Mesenchymal stem cell (in vitro differentiated cells and primary cell): ENCODE measurements around the gene WDR1.
A peak's percentile ranks its signal among the peaks of the same experiment; 100 is the strongest.

ENCODE experiments used
- DNase-seq: peaks from one replicate; pipeline ENCODE4 v3.0.0-alpha.2; 2013
- H2AFZ ChIP-seq: one replicate; pipeline ENCODE4 v1.6.1; 2013; ENCODE audit warnings: low read depth, mild to moderate bottlenecking, control low read depth, inconsistent platforms, low read length, moderate library complexity
- H2AK5ac ChIP-seq: 2 replicates; pipeline ENCODE4 v1.6.1; 2013; ENCODE audit warnings: low read length, moderate library complexity, mild to moderate bottlenecking, inconsistent platforms; ENCODE audit not compliant: severe bottlenecking
- H2BK120ac ChIP-seq: one replicate; pipeline ENCODE4 v1.6.1; 2013; ENCODE audit warnings: low read depth, mild to moderate bottlenecking, inconsistent platforms, low read length, moderate library complexity
- H2BK12ac ChIP-seq, 2 experiments: one replicate each; pipeline ENCODE4 v1.6.1; 2013; ENCODE audit warnings: inconsistent platforms in 2 of 2, low read length in 2 of 2, mild to moderate bottlenecking in 2 of 2, moderate library complexity in 2 of 2, control low read depth in 1 of 2
- H2BK15ac ChIP-seq: one replicate; pipeline ENCODE4 v1.6.1; 2013; ENCODE audit warnings: mild to moderate bottlenecking, low read depth, inconsistent platforms; ENCODE audit not compliant: poor library complexity, severe bottlenecking
- H2BK5ac ChIP-seq: 2 replicates; pipeline ENCODE4 v1.6.1; 2013; ENCODE audit warnings: low read depth, mild to moderate bottlenecking, low read length, control low read depth, inconsistent platforms; ENCODE audit not compliant: poor library complexity, severe bottlenecking
- H3K14ac ChIP-seq, 2 experiments: one replicate each; pipeline ENCODE4 v1.6.1; 2013; ENCODE audit warnings: inconsistent platforms in 2 of 2, low read length in 2 of 2, control low read depth in 1 of 2, mild to moderate bottlenecking in 1 of 2, moderate library complexity in 1 of 2
- H3K18ac ChIP-seq, 2 experiments: one replicate each; pipeline ENCODE4 v1.6.1; 2013; ENCODE audit warnings: inconsistent platforms in 2 of 2, low read length in 2 of 2, control low read depth in 1 of 2, low read depth in 1 of 2, mild to moderate bottlenecking in 1 of 2
- H3K23ac ChIP-seq, 2 experiments: one replicate each; pipeline ENCODE4 v1.6.1; 2013; ENCODE audit warnings: inconsistent platforms in 2 of 2, low read length in 2 of 2, mild to moderate bottlenecking in 2 of 2, moderate library complexity in 2 of 2, control low read depth in 1 of 2
- H3K27ac ChIP-seq: 2 replicates; pipeline ENCODE4 v1.5.1; 2013; ENCODE audit warnings: mild to moderate bottlenecking, moderate library complexity, low read length, control low read depth, inconsistent platforms; ENCODE audit not compliant: poor library complexity, severe bottlenecking
- H3K27me3 ChIP-seq, 2 experiments: 2 replicates each; pipeline versions ENCODE4 v1.6.1 to v1.7.0; 2013; ENCODE audit warnings: low read length in 2 of 2, mild to moderate bottlenecking in 2 of 2, moderate library complexity in 2 of 2, control low read depth in 1 of 2, inconsistent platforms in 1 of 2; ENCODE audit not compliant: control insufficient read depth in 1 of 2, insufficient read depth in 1 of 2
- H3K36me3 ChIP-seq, 2 experiments: 2 replicates each; pipeline versions ENCODE4 v1.6.1 to v1.7.0; 2013; ENCODE audit warnings: low read length in 2 of 2, control low read depth in 1 of 2, inconsistent platforms in 1 of 2, low read depth in 1 of 2, mild to moderate bottlenecking in 1 of 2; ENCODE audit not compliant: insufficient read depth in 2 of 2, control insufficient read depth in 1 of 2
- H3K4ac ChIP-seq, 2 experiments: one replicate each; pipeline ENCODE4 v1.6.1; 2013; ENCODE audit warnings: inconsistent platforms in 2 of 2, low read length in 2 of 2, mild to moderate bottlenecking in 2 of 2, moderate library complexity in 2 of 2, control low read depth in 1 of 2, low read depth in 1 of 2
- H3K4me1 ChIP-seq: 2 replicates; pipeline ENCODE4 v1.6.1; 2013; ENCODE audit warnings: low read depth, low read length, control low read depth; ENCODE audit not compliant: control insufficient read depth, insufficient read depth
- H3K4me2 ChIP-seq: 2 replicates; pipeline ENCODE4 v1.6.1; 2013; ENCODE audit warnings: low read length, mild to moderate bottlenecking, inconsistent platforms; ENCODE audit not compliant: poor library complexity, severe bottlenecking
- H3K4me3 ChIP-seq, 2 experiments: 2 replicates each; pipeline versions ENCODE4 v1.5.1 to v1.7.0; 2013; ENCODE audit warnings: low read length in 2 of 2, mild to moderate bottlenecking in 2 of 2, control low read depth in 1 of 2, low read depth in 1 of 2; ENCODE audit not compliant: insufficient read depth in 1 of 2
- H3K79me1 ChIP-seq: replicated peaks from 2 replicates; pipeline ENCODE4 v1.6.1; 2013; ENCODE audit warnings: mild to moderate bottlenecking, control low read depth, low read length, inconsistent platforms; ENCODE audit not compliant: poor library complexity, severe bottlenecking
- H3K9ac ChIP-seq: 2 replicates; pipeline ENCODE4 v1.7.0; 2013; ENCODE audit warnings: mild to moderate bottlenecking, low read length, moderate library complexity
- H3K9me3 ChIP-seq: 2 replicates; pipeline ENCODE4 v1.7.0; 2013; ENCODE audit warnings: mild to moderate bottlenecking, low read length; ENCODE audit not compliant: control insufficient read depth
- H4K8ac ChIP-seq: one replicate; pipeline ENCODE4 v1.6.1; 2013; ENCODE audit warnings: inconsistent platforms, mild to moderate bottlenecking, low read length, moderate library complexity
- H4K91ac ChIP-seq: one replicate; pipeline ENCODE4 v1.6.1; 2013; ENCODE audit warnings: mild to moderate bottlenecking, low read length, inconsistent platforms
- WGBS: methylation state at CpG from one replicate; pipeline ENCODE4 v1.1.7; 2013; ENCODE audit warnings: mixed read lengths; 5-methylcytosine and 5-hydroxymethylcytosine counted together

WDR1 gene

GRCh38 chr4:10097906-10098779 lies 18.5 kb downstream of the WDR1 start:
- H2BK15ac ChIP-seq: no peak overlapping the region
- peak overlapping the region; percentile 60 for H2BK5ac ChIP-seq
- no peaks in the 10 kb centered on the region for H3K9me3 ChIP-seq
- peak overlapping the region; percentile 55 for H4K91ac ChIP-seq
- peak overlapping the region; percentile 98 for H3K27ac ChIP-seq
- peaks cover 3% of the 10 kb centered on the region for H3K79me1 ChIP-seq
- no peak for DNase-seq
- no peak overlapping the region for H3K4ac ChIP-seq
- peaks cover 81 to 89% of the 10 kb centered on the region in 2 experiments for H3K36me3 ChIP-seq
- H3K27me3 ChIP-seq: no peaks in the 10 kb centered on the region
- no peak overlapping the region for H3K23ac ChIP-seq
- H4K8ac ChIP-seq: peak overlapping the region; percentile 27
- peak overlapping the region in 1 of 2 experiments; percentile 46 for H3K18ac ChIP-seq
- H3K4me2 ChIP-seq: peak overlapping the region; percentile 17
- peaks cover 90% of the 10 kb centered on the region for H3K4me1 ChIP-seq
- peak overlapping the region in 1 of 2 experiments; percentile 61 for H3K14ac ChIP-seq
- peak overlapping the region; percentile 73 for H2AK5ac ChIP-seq
- no peak overlapping the region for H2BK120ac ChIP-seq
- no peak overlapping the region for H2AFZ ChIP-seq
- H3K9ac ChIP-seq: peak overlapping the region; percentile 91
- H2BK12ac ChIP-seq: peak overlapping the region; percentile 0 to 18
- 95% methylated on average over 9 of the region's 9 CpGs for WGBS
- H3K4me3 ChIP-seq: no peak overlapping the region

GRCh38 chr4:10096978-10097335 lies 19.6 kb downstream of the WDR1 start:
- Histone ChIP-seq H3K9ac (peak overlapping the region; percentile 91), H2AFZ (no peak overlapping the region), H3K18ac (peak overlapping the region in 1 of 2 experiments; percentile 42), H2BK15ac (peak overlapping the region; percentile 55), H3K36me3 (peaks cover 78 to 87% of the 10 kb centered on the region in 2 experiments), H3K9me3 (no peaks in the 10 kb centered on the region), H3K4me2 (no peak overlapping the region), H2AK5ac (peak overlapping the region; percentile 77), H3K4me3 (peak overlapping the region in 1 of 2 experiments; percentile 32), H3K4ac (no peak overlapping the region), H2BK5ac (peak overlapping the region; percentile 5), H3K27ac (peak overlapping the region; percentile 98), H2BK12ac (peak overlapping the region in 1 of 2 experiments; percentile 75), H4K8ac (peak overlapping the region; percentile 4), H3K79me1 (peaks cover 3% of the 10 kb centered on the region), H2BK120ac (no peak overlapping the region), H3K27me3 (no peaks in the 10 kb centered on the region), H3K4me1 (peaks cover 91% of the 10 kb centered on the region), H3K23ac (no peak overlapping the region), H3K14ac (peak overlapping the region in 1 of 2 experiments; percentile 73), H4K91ac (no peak overlapping the region)
- no peak for DNase-seq
- WGBS: 94% methylated on average over 9 of the region's 9 CpGs

GRCh38 chr4:10096201-10096977 lies 20.2 kb downstream of the WDR1 start:
- H3K4me1 ChIP-seq: peaks cover 92% of the 10 kb centered on the region
- H3K4ac ChIP-seq: peak overlapping the region in 1 of 2 experiments; percentile 19
- H2BK12ac ChIP-seq: peak overlapping the region; percentile 29 to 33
- no peak overlapping the region for H2BK15ac ChIP-seq
- peak overlapping the region; percentile 77 for H2AK5ac ChIP-seq
- H3K4me3 ChIP-seq: peak overlapping the region in 1 of 2 experiments; percentile 45
- no peak overlapping the region for H3K4me2 ChIP-seq
- peak overlapping the region; percentile 80 for H4K91ac ChIP-seq
- H2BK5ac ChIP-seq: peak overlapping the region; percentile 76
- H4K8ac ChIP-seq: peak overlapping the region; percentile 10
- no peak overlapping the region for H2AFZ ChIP-seq
- peaks cover 3% of the 10 kb centered on the region for H3K79me1 ChIP-seq
- peak overlapping the region; percentile 98 for H3K27ac ChIP-seq
- H3K27me3 ChIP-seq: no peaks in the 10 kb centered on the region
- peak overlapping the region; percentile 91 for H3K9ac ChIP-seq
- 35% methylated on average over 17 of the region's 17 CpGs for WGBS
- peak overlapping the region; percentile 41 to 77 for H3K18ac ChIP-seq
- H3K23ac ChIP-seq: no peak overlapping the region
- H3K36me3 ChIP-seq: peaks cover 78 to 87% of the 10 kb centered on the region in 2 experiments
- no peaks in the 10 kb centered on the region for H3K9me3 ChIP-seq
- peak; percentile 95 for DNase-seq
- peak overlapping the region; percentile 23 for H2BK120ac ChIP-seq
- peak overlapping the region in 1 of 2 experiments; percentile 73 for H3K14ac ChIP-seq
